ENCODE results near the gene AMMECR1L.
A peak's percentile ranks its signal among the peaks of the same experiment; 100 is the strongest.
"Not testable (repeated sequence)": the region's sequence is repeated elsewhere in the genome, so short reads cannot be mapped to it uniquely, and the experiment has no call there.

Gene AMMECR1L

DNA sequence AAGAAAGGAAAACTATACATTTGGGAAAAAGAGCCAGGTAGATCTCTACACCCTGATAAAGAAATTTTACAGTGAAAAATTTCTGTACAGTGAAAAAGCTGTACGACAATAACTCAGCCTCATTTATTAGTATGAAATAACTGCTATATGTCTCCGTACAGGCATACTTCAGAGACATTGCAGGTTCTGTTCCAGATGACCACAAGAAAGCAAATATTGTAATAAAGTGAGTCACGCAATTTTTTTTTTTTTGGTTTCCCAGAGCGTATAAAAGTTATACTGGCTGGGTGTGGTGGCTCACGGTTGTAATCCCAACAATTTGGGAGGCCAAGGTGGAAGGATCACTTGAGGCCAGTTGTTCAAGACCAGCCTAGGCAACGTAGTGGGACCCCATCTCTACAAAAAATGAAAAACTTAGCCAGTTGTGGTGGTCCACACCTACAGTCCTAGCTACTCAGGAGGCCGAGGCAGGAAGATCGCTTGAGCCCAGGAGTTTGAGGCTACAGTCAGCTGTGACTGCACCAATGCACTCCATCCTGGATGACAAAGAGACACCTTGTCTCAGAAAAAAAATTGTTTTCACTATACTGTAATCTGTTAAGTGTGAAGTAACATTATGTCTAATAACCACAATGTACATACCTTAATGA is 28.2 kb upstream of the AMMECR1L start:
- no peak for DNase-seq
- H3K4me3 ChIP-seq (ENCODE audit: low read depth, low read length), result no peak overlapping the region
- H3K27me3 ChIP-seq (ENCODE audit: insufficient read depth, low read depth, severe bottlenecking), result no peaks in the 10 kb centered on the region
- no peaks in the 10 kb centered on the region for H3K9me3 ChIP-seq (ENCODE audit: severe bottlenecking)
- H3K36me3 ChIP-seq, result no peaks in the 10 kb centered on the region
- H3K27ac ChIP-seq, result no peak overlapping the region
- TF ChIP-seq, protein P1, sequence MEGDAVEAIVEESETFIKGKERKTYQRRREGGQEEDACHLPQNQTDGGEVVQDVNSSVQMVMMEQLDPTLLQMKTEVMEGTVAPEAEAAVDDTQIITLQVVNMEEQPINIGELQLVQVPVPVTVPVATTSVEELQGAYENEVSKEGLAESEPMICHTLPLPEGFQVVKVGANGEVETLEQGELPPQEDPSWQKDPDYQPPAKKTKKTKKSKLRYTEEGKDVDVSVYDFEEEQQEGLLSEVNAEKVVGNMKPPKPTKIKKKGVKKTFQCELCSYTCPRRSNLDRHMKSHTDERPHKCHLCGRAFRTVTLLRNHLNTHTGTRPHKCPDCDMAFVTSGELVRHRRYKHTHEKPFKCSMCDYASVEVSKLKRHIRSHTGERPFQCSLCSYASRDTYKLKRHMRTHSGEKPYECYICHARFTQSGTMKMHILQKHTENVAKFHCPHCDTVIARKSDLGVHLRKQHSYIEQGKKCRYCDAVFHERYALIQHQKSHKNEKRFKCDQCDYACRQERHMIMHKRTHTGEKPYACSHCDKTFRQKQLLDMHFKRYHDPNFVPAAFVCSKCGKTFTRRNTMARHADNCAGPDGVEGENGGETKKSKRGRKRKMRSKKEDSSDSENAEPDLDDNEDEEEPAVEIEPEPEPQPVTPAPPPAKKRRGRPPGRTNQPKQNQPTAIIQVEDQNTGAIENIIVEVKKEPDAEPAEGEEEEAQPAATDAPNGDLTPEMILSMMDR (IDR thresholded peaks at IDR 0.05; ENCODE audit: low read depth, low read length), result no peak

DNA sequence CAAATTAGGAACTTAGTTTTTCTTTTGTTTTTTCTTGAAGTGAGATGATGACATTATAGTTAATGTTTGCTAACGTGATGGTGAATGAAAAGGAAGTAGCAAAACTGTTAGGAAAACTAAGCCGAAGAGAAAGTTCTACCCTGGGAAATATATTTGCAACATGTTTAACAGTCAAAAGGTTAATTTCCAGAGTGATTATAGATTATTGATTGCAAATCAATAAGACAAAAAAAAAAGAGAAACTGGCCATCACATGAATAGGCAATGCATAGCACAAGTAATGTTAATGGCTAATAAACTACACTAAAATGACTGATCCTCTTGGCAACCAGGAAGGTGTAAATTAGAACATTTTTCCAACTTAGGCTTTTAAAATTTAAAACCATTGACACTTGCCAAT is 26.0 kb upstream of the AMMECR1L start:
- DNase-seq, result no peak
- TF ChIP-seq, protein P1 (IDR thresholded peaks at IDR 0.05; ENCODE audit: low read depth, low read length), result no peak

DNA sequence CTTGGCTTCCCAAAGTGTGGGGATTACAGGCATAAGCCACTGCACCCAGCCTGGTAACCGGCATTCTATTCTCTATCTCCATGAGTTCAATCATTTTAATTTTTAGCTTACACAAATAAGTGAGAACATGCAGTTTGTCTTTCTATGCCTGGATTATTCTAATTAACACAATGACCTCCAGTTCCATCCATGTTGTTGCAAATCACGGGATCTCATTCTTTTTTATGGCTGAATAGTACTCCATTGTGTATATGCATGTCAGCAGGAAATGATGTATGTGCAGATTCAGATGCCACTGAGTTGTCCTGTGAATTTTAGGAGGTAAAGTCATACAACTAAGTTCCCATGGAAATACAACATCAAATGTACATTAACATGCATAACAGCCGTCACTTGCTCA is 24.7 kb upstream of the AMMECR1L start:
- Histone ChIP-seq H3K36me3 (no peaks in the 10 kb centered on the region), H3K9me3 (ENCODE audit: severe bottlenecking) (no peaks in the 10 kb centered on the region), H3K27me3 (ENCODE audit: insufficient read depth, low read depth, severe bottlenecking) (no peaks in the 10 kb centered on the region), H3K4me3 (ENCODE audit: low read depth, low read length) (no peak overlapping the region), H3K27ac (no peak overlapping the region)
- DNase-seq, result no peak
- TF ChIP-seq, protein P1 (IDR thresholded peaks at IDR 0.05; ENCODE audit: low read depth, low read length), result no peak

More for the DNA sequence above, 26.0 kb upstream of the AMMECR1L start:
- H3K27me3 ChIP-seq (ENCODE audit: insufficient read depth, low read depth, severe bottlenecking), result no peaks in the 10 kb centered on the region
- no peak overlapping the region for H3K27ac ChIP-seq
- H3K36me3 ChIP-seq, result no peaks in the 10 kb centered on the region
- H3K9me3 ChIP-seq (ENCODE audit: severe bottlenecking), result no peaks in the 10 kb centered on the region
- no peak overlapping the region for H3K4me3 ChIP-seq (ENCODE audit: low read depth, low read length)

DNA sequence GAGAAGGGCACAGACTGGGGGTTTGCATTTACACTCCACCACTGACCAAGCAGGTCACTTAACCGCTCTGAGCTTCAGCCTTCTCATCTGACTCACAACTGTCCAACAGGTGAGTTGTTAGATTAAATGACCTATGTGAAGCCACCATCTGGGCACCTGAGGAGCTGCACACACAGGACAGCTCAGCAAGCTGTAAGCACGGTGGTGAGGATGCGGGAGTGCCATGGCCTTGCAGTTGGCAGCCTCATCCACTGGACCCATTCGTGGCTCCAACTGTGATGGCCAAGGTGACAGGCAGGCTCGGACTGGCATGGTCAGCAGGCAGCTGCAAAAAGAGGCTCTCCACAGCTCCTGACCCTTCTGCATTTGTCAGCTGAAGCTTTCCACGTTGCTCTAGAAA is 23.3 kb upstream of the AMMECR1L start:
- Histone ChIP-seq H3K27ac (no peak overlapping the region), H3K9me3 (ENCODE audit: severe bottlenecking) (no peaks in the 10 kb centered on the region), H3K4me3 (ENCODE audit: low read depth, low read length) (no peak overlapping the region), H3K36me3 (no peaks in the 10 kb centered on the region), H3K27me3 (ENCODE audit: insufficient read depth, low read depth, severe bottlenecking) (no peaks in the 10 kb centered on the region)
- TF ChIP-seq, protein P1 (IDR thresholded peaks at IDR 0.05; ENCODE audit: low read depth, low read length), result peak; percentile 12; the same call in 1 of the 2 replicates
- DNase-seq, result peak; percentile 12

DNA sequence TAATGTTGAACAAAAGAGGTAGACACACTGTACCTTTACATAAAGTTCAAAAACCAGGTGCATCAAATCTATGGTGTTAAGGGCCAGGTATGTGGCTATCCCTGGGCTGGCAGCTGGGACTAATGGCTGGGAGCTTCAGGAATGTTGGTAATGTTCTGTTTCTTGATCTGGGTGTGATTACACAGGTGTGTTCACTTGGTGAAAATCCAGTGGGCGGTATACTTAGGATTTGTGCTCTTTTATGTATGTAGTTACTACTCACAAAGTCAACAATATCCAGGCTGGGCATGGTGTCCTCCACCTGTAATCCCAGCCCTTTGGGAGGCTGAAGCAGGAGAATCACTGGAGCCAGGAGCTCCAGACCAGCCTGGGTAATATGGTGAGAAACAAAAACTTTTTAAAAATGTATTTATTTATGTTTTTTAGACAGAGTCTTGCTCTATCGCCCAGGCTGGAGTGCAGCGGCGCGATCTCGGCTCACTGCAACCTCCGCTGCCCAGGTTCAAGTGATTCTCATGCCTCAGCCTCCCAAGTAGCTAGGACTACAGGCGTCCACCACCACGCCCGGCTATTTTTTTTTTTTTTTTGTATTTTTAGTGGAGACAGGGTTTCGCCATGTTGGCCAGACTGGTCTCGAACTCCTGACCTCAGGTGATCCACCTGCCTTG is 22.1 kb upstream of the AMMECR1L start:
- not testable (repeated sequence) for H3K27me3 ChIP-seq (ENCODE audit: insufficient read depth, low read depth, severe bottlenecking); H3K27ac ChIP-seq; H3K4me3 ChIP-seq (ENCODE audit: low read depth, low read length); DNase-seq; H3K36me3 ChIP-seq; H3K9me3 ChIP-seq (ENCODE audit: severe bottlenecking)

DNA sequence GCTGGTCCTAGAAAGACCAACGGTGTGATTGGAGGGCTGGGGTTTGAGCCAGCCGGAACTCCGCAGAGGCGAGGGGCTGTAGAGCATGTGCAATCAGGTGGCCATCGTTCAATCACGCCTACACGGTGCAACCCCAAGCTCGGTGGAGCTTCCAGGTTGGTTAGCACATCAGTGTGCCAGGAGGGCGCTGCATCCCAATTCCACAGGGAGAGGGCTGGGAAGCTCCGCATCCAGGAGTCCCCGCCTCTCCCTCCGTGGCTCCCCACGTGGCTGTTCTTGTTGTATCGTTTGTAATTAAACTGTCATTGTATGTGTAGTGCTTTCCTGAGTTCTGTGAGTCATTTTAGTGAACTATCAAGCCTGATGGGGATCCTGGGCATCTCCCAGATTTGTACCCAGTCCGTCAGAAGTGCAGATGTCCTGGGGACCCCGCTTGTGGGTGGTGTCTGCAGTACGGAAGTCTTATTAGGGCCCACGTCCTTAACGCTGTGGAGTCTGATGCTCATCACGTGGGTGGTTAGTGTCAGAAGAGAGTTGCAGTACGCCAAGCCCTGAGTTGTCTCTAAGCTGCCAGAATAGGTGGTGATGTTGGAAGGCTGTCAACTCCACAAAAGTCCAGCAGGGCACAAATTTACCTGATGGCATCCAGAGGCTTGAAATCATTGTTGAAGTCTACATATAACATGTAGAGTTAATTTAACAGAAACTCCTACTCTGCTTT is 20.6 kb upstream of the AMMECR1L start:
- no peak for DNase-seq
- no peak overlapping the region for H3K27ac ChIP-seq
- H3K36me3 ChIP-seq, result no peaks in the 10 kb centered on the region
- no peak overlapping the region for H3K4me3 ChIP-seq (ENCODE audit: low read depth, low read length)
- H3K27me3 ChIP-seq (ENCODE audit: insufficient read depth, low read depth, severe bottlenecking), result no peaks in the 10 kb centered on the region
- no peaks in the 10 kb centered on the region for H3K9me3 ChIP-seq (ENCODE audit: severe bottlenecking)
- TF ChIP-seq, protein P1 (IDR thresholded peaks at IDR 0.05; ENCODE audit: low read depth, low read length), result no peak

Measured in WERI-Rb-1 (cell line).